Measurements from ENCODE around the gene COX8C. TPM values are rescaled to one million over a fixed set of nuclear protein-coding genes. Genes with fewer than 3 reads are reported as not detected.
A peak's percentile ranks its signal among the peaks of the same experiment; 100 is the strongest.
"Not testable (repeated sequence)": the region's sequence is repeated elsewhere in the genome, so short reads cannot be mapped to it uniquely, and the experiment has no call there.

The COX8C gene
- total RNA-seq, 3 donors from 2014 or later, result not detected

GRCh38 chr14:93348292-93348691 lies 1.3 kb downstream of the COX8C start:
- no peak overlapping the region for H3K4me3 ChIP-seq
- H3K36me3 ChIP-seq (ENCODE audit: low read depth), result no peaks in the 10 kb centered on the region
- no peaks in the 10 kb centered on the region for H3K9me3 ChIP-seq
- H3K4me1 ChIP-seq (ENCODE audit: low read depth), result no peaks in the 10 kb centered on the region
- no peak for ATAC-seq
- no peak for TF ChIP-seq CTCF (IDR thresholded peaks at IDR 0.05)
- intact Hi-C loops (cut with DNase I, micrococcal nuclease), result no loop called here
- DNase-seq, result no peak

- not testable (repeated sequence) for DNase-seq
Observed at GRCh38 chr14:93354873-93355272, 7.9 kb downstream of the COX8C start.

GRCh38 chr14:93368996-93369712 lies 22.2 kb downstream of the COX8C start:
- ATAC-seq (no peak), DNase-seq (no peak)
- H3K36me3 ChIP-seq (ENCODE audit: low read depth), result no peaks in the 10 kb centered on the region
- intact Hi-C loops (cut with DNase I, micrococcal nuclease), result no loop called here
- H3K4me1 ChIP-seq (ENCODE audit: low read depth), result no peaks in the 10 kb centered on the region
- TF ChIP-seq CTCF (IDR thresholded peaks at IDR 0.05), result no peak
- H3K4me3 ChIP-seq, result no peak overlapping the region
- H3K9me3 ChIP-seq, result no peaks in the 10 kb centered on the region

More at GRCh38 chr14:93354873-93355272, 7.9 kb downstream of the COX8C start:
- H3K4me3 ChIP-seq; intact Hi-C loops (cut with DNase I, micrococcal nuclease); H3K36me3 ChIP-seq (ENCODE audit: low read depth); H3K4me1 ChIP-seq (ENCODE audit: low read depth); ATAC-seq; H3K9me3 ChIP-seq: not testable (repeated sequence)

GRCh38 chr14:93369713-93370266 lies 22.8 kb downstream of the COX8C start:
- DNase-seq (peak in 1 of 3 donors; percentile 22), ATAC-seq (peak; percentile 54)
- Histone ChIP-seq H3K9me3 (no peaks in the 10 kb centered on the region), H3K4me1 (ENCODE audit: low read depth) (no peaks in the 10 kb centered on the region), H3K36me3 (ENCODE audit: low read depth) (no peaks in the 10 kb centered on the region), H3K4me3 (no peak overlapping the region)
- no peak for TF ChIP-seq CTCF (IDR thresholded peaks at IDR 0.05)
- intact Hi-C loops (cut with DNase I, micrococcal nuclease), result no loop called here

- Histone ChIP-seq H3K36me3 (ENCODE audit: low read depth) (no peaks in the 10 kb centered on the region), H3K4me3 (no peak overlapping the region), H3K4me1 (ENCODE audit: low read depth) (no peaks in the 10 kb centered on the region), H3K9me3 (no peaks in the 10 kb centered on the region)
- ATAC-seq (peak; percentile 65), DNase-seq (peak in 1 of 3 donors; percentile 15)
- TF ChIP-seq CTCF (IDR thresholded peaks at IDR 0.05), result no peak
- intact Hi-C loops (cut with DNase I, micrococcal nuclease), result no loop called here
Observed at GRCh38 chr14:93375673-93376156, 28.7 kb downstream of the COX8C start.

GRCh38 chr14:93379831-93380230 lies 32.8 kb downstream of the COX8C start:
- TF ChIP-seq CTCF (IDR thresholded peaks at IDR 0.05), result no peak
- no peaks in the 10 kb centered on the region for H3K36me3 ChIP-seq (ENCODE audit: low read depth)
- DNase-seq, result no peak
- no peaks in the 10 kb centered on the region for H3K9me3 ChIP-seq
- H3K4me1 ChIP-seq (ENCODE audit: low read depth), result no peaks in the 10 kb centered on the region
- no peak for ATAC-seq
- intact Hi-C loops (cut with DNase I, micrococcal nuclease), result no loop called here
- no peak overlapping the region for H3K4me3 ChIP-seq

Data from mucosa of descending colon (tissue), 3 donors.